MM.1S (cell line): ENCODE data around the gene DHRS7.

Source experiments
- EZH2phosphoT487 ChIP-seq: fragments of 300-600 bp; sonication (generic); IDR thresholded peaks from 2 replicates; pipeline ENCODE4 v1.6.1; 2018; ENCODE audit warnings: antibody characterized with exemption, low read length
- TF ChIP-seq, protein P1 (sequence below): fragments of 300-600 bp; sonication (generic); IDR thresholded peaks from 2 replicates; pipeline ENCODE4 v1.5.1; 2016; ENCODE audit warnings: antibody characterized with exemption, low read length, mixed read lengths

DNA sequence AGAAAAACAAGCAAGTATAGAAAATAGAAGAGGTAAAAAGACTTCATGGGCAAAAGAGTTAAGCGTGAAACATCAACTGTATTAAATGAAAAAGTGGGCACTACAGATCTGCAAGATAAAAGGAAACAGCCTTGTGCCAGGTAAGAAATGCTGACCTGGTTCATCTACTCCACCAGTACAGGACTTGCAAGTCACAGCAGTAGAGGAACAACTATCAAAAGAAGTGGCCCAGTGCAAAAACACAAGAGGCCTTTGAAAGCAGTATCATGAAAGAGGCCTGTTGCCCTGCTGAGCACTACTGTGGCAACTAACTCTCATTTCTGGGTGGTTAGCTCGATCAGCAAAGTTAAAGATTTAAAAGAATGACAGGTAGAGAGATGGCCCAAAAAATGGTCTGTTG, 10.5 kb downstream of the DHRS7 start:
- TF ChIP-seq, protein P1, sequence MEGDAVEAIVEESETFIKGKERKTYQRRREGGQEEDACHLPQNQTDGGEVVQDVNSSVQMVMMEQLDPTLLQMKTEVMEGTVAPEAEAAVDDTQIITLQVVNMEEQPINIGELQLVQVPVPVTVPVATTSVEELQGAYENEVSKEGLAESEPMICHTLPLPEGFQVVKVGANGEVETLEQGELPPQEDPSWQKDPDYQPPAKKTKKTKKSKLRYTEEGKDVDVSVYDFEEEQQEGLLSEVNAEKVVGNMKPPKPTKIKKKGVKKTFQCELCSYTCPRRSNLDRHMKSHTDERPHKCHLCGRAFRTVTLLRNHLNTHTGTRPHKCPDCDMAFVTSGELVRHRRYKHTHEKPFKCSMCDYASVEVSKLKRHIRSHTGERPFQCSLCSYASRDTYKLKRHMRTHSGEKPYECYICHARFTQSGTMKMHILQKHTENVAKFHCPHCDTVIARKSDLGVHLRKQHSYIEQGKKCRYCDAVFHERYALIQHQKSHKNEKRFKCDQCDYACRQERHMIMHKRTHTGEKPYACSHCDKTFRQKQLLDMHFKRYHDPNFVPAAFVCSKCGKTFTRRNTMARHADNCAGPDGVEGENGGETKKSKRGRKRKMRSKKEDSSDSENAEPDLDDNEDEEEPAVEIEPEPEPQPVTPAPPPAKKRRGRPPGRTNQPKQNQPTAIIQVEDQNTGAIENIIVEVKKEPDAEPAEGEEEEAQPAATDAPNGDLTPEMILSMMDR = no peak
- TF ChIP-seq EZH2phosphoT487 = no peak
